ENCODE measurements around the gene SYNDIG1. TPM values are rescaled to one million over a fixed set of nuclear protein-coding genes. Genes with fewer than 3 reads are reported as not detected.

SYNDIG1 gene
- total and polyA plus RNA-seq, 9 of the 15 experiments (the other 6 are each of a cell fraction or from before 2014, with no cell fraction given) = not detected

GRCh38 chr20:24617080-24617432 is 147.6 kb downstream of the SYNDIG1 start:
- no peak overlapping the region for H2AFZ ChIP-seq (ENCODE audit: low read depth, low read length)
- H3K79me2 ChIP-seq (ENCODE audit: control insufficient read depth, insufficient read depth, low read length) = no peaks in the 10 kb centered on the region
- ChIA-PET CTCF (ENCODE audit: low intra/inter-chr PET ratio) (no interaction called here), POLR2A (no interaction called here)
- H3K36me3 ChIP-seq (ENCODE audit: control insufficient read depth, insufficient read depth, low read length) = no peaks in the 10 kb centered on the region
- H3K4me1 ChIP-seq (replicated peaks in 1 of 2; ENCODE audit: control insufficient read depth in 2 of 2, insufficient read depth in 2 of 2, low read length in 2 of 2) = no peaks in the 10 kb centered on the region
- no peak overlapping the region for H3K27ac ChIP-seq (ENCODE audit: extremely low read depth, low read depth, low read length)
- in situ Hi-C loops (cut with MboI) (no loop called here), intact Hi-C loops (cut with micrococcal nuclease) (no loop called here)
- H3K4me3 ChIP-seq = no peak overlapping the region
- no peaks in the 10 kb centered on the region for H3K9me3 ChIP-seq (replicated peaks; ENCODE audit: control insufficient read depth, insufficient read depth, low read depth, low read length)
- WGBS (ENCODE audit: insufficient coverage, low coverage, missing lambda C conversion rate) = 0% methylated on average over 3 of the region's 13 CpGs
- H3K27me3 ChIP-seq (ENCODE audit: control insufficient read depth in 2 of 2, insufficient read depth in 2 of 2, low read length in 2 of 2) = peaks cover 0 to 13% of the 10 kb centered on the region in 2 experiments; a peak in 1 of 5 replicates
- no peaks in the 10 kb centered on the region for H3K9me1 ChIP-seq (ENCODE audit: control insufficient read depth, insufficient read depth, low read length)
- no peak overlapping the region for H3K4me2 ChIP-seq (ENCODE audit: insufficient read depth, low read length)
- FAIRE-seq = no peak
- no TSS peak for BruUV-seq (replicated peaks)
- H3K9ac ChIP-seq (ENCODE audit: insufficient read depth in 1 of 2, low read depth in 2 of 2, low read length in 2 of 2) = no peak overlapping the region
- DNase-seq (ENCODE audit: extremely low read depth in 1 of 4, low spot score in 3 of 4) = no peak
- no peak for ATAC-seq
- no peaks in the 10 kb centered on the region for H4K20me1 ChIP-seq (replicated peaks; ENCODE audit: control insufficient read depth, insufficient read depth, low read length)
- no peak for TF ChIP-seq MTA3 (IDR thresholded peaks at IDR 0.05; ENCODE audit: borderline replicate concordance)
- no peak for TF ChIP-seq SAP30 (IDR thresholded peaks at IDR 0.05; ENCODE audit: borderline replicate concordance, insufficient read depth, low read depth, low read length, poor library complexity, severe bottlenecking)
- TF ChIP-seq TBL1XR1 (IDR thresholded peaks at IDR 0.05; ENCODE audit: low read length in 2 of 2) = no peak
- TF ChIP-seq TAF9B (IDR thresholded peaks at IDR 0.05; ENCODE audit: partially characterized antibody) = no peak
- TF ChIP-seq ZNF224 (CRISPR knock-in tag; IDR thresholded peaks at IDR 0.05) = no peak
- TF ChIP-seq NRF1 (conservative IDR thresholded peaks at IDR 0.05 in 1 of 2, IDR thresholded peaks at IDR 0.05 in 1 of 2) = no peak
- TF ChIP-seq SRF (CRISPR knock-in tag; IDR thresholded peaks at IDR 0.05) = no peak
- no peak for TF ChIP-seq ZNF280B (CRISPR knock-in tag; IDR thresholded peaks at IDR 0.05)
- TF ChIP-seq ZBTB26 (CRISPR knock-in tag; IDR thresholded peaks at IDR 0.05) = no peak
- TF ChIP-seq GABPB1 (CRISPR knock-in tag; IDR thresholded peaks at IDR 0.05) = no peak
- TF ChIP-seq STAT6 (CRISPR knock-in tag; IDR thresholded peaks at IDR 0.05) = no peak
- TF ChIP-seq LCOR (CRISPR knock-in tag; IDR thresholded peaks at IDR 0.05) = no peak
- TF ChIP-seq ZEB2 (IDR thresholded peaks at IDR 0.05) = no peak
- TF ChIP-seq RBM15 (IDR thresholded peaks at IDR 0.05; ENCODE audit: insufficient read depth, low read length) = no peak
- no peak for TF ChIP-seq MTA1 (IDR thresholded peaks at IDR 0.05; ENCODE audit: borderline replicate concordance)
